ENCODE results near the gene LRRC1.

The LRRC1 gene

GRCh38 chr6:53960311-53960710, 165.5 kb downstream of the LRRC1 start:
- H3K4me2 ChIP-seq (ENCODE audit: insufficient read depth, low read length) = no peak overlapping the region
- H3K36me3 ChIP-seq (ENCODE audit: insufficient read depth, low read length) = no peaks in the 10 kb centered on the region
- no peaks in the 10 kb centered on the region for H3K79me2 ChIP-seq (ENCODE audit: insufficient read depth, low read length)
- TF ChIP-seq EZH2 (IDR thresholded peaks at IDR 0.05; ENCODE audit: borderline replicate concordance, low read depth, low read length, severe bottlenecking) (no peak), CTCF (IDR thresholded peaks at IDR 0.05; ENCODE audit: borderline replicate concordance, extremely low read depth, low read length, poor library complexity, severe bottlenecking) (no peak)
- H3K27ac ChIP-seq (ENCODE audit: low read length) = no peak overlapping the region
- no peak overlapping the region for H3K4me3 ChIP-seq (ENCODE audit: low read depth in 1 of 2, low read length in 2 of 2)
- DNase-seq (no peak), ATAC-seq (ENCODE audit: insufficient read depth, low read depth) (no peak)
- H3K27me3 ChIP-seq (ENCODE audit: insufficient read depth, low read length, poor library complexity) = no peaks in the 10 kb centered on the region
- H2AFZ ChIP-seq (ENCODE audit: low read depth, low read length) = no peak overlapping the region
- H4K20me1 ChIP-seq (ENCODE audit: insufficient read depth, low read length) = no peaks in the 10 kb centered on the region
- 0 out of 2 replicates have a peak, but pooled peaks cover 12% of the 10 kb centered on the region for H3K4me1 ChIP-seq (ENCODE audit: insufficient read depth, low read length)
- H3K9ac ChIP-seq (ENCODE audit: low read depth, low read length) = no peak overlapping the region
- H3K9me3 ChIP-seq (ENCODE audit: insufficient read depth, low read length, severe bottlenecking) = no peaks in the 10 kb centered on the region

- TF ChIP-seq CTCF (IDR thresholded peaks at IDR 0.05; ENCODE audit: borderline replicate concordance, extremely low read depth, low read length, poor library complexity, severe bottlenecking) (no peak), EZH2 (IDR thresholded peaks at IDR 0.05; ENCODE audit: borderline replicate concordance, low read depth, low read length, severe bottlenecking) (no peak)
- Histone ChIP-seq H3K4me3 (ENCODE audit: low read depth in 1 of 2, low read length in 2 of 2) (no peak overlapping the region), H2AFZ (ENCODE audit: low read depth, low read length) (no peak overlapping the region), H3K27me3 (ENCODE audit: insufficient read depth, low read length, poor library complexity) (no peaks in the 10 kb centered on the region), H3K36me3 (ENCODE audit: insufficient read depth, low read length) (no peaks in the 10 kb centered on the region), H3K4me1 (ENCODE audit: insufficient read depth, low read length) (0 out of 2 replicates have a peak, but pooled peaks cover 5% of the 10 kb centered on the region), H3K79me2 (ENCODE audit: insufficient read depth, low read length) (no peaks in the 10 kb centered on the region), H3K27ac (ENCODE audit: low read length) (no peak overlapping the region), H3K9ac (ENCODE audit: low read depth, low read length) (no peak overlapping the region), H3K9me3 (ENCODE audit: insufficient read depth, low read length, severe bottlenecking) (no peaks in the 10 kb centered on the region), H4K20me1 (ENCODE audit: insufficient read depth, low read length) (no peaks in the 10 kb centered on the region), H3K4me2 (ENCODE audit: insufficient read depth, low read length) (no peak overlapping the region)
- DNase-seq = no peak
- ATAC-seq (ENCODE audit: insufficient read depth, low read depth) = no peak
Observed at GRCh38 chr6:53961679-53962370, 167.0 kb downstream of the LRRC1 start.

- Histone ChIP-seq H3K9ac (ENCODE audit: low read depth, low read length) (no peak overlapping the region), H3K27me3 (ENCODE audit: insufficient read depth, low read length, poor library complexity) (no peaks in the 10 kb centered on the region), H3K27ac (ENCODE audit: low read length) (no peak overlapping the region), H3K36me3 (ENCODE audit: insufficient read depth, low read length) (no peaks in the 10 kb centered on the region), H3K4me3 (ENCODE audit: low read depth in 1 of 2, low read length in 2 of 2) (no peak overlapping the region), H3K9me3 (ENCODE audit: insufficient read depth, low read length, severe bottlenecking) (no peaks in the 10 kb centered on the region), H3K79me2 (ENCODE audit: insufficient read depth, low read length) (no peaks in the 10 kb centered on the region), H3K4me2 (ENCODE audit: insufficient read depth, low read length) (no peak overlapping the region), H3K4me1 (ENCODE audit: insufficient read depth, low read length) (peaks cover 10% of the 10 kb centered on the region), H4K20me1 (ENCODE audit: insufficient read depth, low read length) (no peaks in the 10 kb centered on the region), H2AFZ (ENCODE audit: low read depth, low read length) (no peak overlapping the region)
- DNase-seq (no peak), ATAC-seq (ENCODE audit: insufficient read depth, low read depth) (0 out of 3 replicates have a peak, but pooled peaks have one; percentile 19)
- TF ChIP-seq CTCF (IDR thresholded peaks at IDR 0.05; ENCODE audit: borderline replicate concordance, extremely low read depth, low read length, poor library complexity, severe bottlenecking) = no peak
- TF ChIP-seq EZH2 (IDR thresholded peaks at IDR 0.05; ENCODE audit: borderline replicate concordance, low read depth, low read length, severe bottlenecking) = no peak
Observed at GRCh38 chr6:53962646-53963045, 167.8 kb downstream of the LRRC1 start.

All from DND-41 (cell line).